Measurements from ENCODE around the gene RASSF4.

The RASSF4 gene

GRCh38 chr10:44976352-44977198 lies 17.0 kb downstream of the RASSF4 start:
- DNase-seq: no peak

DNA sequence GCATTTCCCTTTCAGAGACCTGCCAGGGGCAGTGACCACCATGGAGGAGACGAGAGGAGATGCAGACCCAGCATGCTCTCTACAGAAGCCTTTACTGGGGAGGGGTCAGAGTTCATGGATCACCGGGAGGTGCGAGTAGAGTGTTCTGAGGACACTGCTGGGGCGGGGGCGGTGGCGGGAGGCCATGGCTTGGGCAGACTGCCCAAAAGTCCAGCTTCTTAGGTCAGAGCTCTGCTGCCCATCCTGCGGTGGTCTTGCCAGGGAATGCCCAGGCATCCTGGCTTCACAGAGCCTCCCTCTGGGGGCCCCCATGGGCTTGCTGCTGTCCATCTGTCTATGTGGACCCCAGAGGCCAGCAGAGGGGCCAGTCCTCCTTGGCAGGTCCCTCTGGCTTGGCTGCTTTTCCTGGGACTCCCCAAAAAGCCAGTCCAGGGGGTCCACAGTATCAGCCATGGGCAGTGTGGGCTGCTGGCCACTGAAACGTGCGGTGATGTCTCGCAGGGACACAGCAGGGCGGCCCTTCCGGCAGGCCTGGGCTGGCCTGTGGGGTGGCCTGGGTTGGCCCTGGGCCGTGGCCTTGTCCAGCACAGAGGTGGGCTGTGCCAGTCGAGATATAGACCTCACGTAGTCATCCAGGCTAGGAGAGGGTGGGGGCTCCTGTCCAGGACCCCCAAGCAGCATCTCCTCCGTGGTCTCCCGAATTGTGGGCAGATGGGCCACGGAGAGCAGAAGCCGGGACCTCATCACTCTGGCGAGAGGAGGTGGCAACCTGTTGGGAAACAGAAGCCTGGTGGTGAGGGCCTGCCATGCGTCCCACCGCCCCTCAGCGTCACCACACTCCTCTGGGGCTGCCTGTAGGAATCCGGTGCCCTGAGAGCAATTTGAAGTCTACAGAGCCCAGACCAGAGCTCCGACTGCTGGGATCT lies 17.9 kb downstream of the RASSF4 start:
- no peak for DNase-seq

DNA sequence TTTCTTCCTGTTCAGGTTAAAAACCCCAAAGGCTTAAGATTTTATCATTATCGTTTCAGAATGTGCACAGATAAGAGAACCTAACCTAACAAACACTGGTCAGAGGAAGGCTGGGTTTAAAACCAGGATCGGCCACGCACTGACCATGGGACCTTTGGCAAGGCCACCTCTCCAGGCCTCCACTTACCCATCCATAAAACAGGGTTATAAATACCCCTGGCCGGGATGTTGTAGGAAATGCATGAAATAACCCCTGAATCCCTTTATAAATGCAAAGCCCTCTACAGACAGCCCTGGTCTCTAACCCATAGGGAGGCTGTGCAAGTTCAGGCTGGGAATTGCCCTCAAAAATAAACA lies 18.6 kb downstream of the RASSF4 start:
- no peak for DNase-seq

- DNase-seq: peak; percentile 21 to 42
Observed at GRCh38 chr10:44978570-44979280, 19.1 kb downstream of the RASSF4 start, which contains the start of gene DEPP1. TSS of gene DEPP1 (minus strand) at chr10:44978809. CDS start at chr10:44978030, 779 bp downstream.

DNA sequence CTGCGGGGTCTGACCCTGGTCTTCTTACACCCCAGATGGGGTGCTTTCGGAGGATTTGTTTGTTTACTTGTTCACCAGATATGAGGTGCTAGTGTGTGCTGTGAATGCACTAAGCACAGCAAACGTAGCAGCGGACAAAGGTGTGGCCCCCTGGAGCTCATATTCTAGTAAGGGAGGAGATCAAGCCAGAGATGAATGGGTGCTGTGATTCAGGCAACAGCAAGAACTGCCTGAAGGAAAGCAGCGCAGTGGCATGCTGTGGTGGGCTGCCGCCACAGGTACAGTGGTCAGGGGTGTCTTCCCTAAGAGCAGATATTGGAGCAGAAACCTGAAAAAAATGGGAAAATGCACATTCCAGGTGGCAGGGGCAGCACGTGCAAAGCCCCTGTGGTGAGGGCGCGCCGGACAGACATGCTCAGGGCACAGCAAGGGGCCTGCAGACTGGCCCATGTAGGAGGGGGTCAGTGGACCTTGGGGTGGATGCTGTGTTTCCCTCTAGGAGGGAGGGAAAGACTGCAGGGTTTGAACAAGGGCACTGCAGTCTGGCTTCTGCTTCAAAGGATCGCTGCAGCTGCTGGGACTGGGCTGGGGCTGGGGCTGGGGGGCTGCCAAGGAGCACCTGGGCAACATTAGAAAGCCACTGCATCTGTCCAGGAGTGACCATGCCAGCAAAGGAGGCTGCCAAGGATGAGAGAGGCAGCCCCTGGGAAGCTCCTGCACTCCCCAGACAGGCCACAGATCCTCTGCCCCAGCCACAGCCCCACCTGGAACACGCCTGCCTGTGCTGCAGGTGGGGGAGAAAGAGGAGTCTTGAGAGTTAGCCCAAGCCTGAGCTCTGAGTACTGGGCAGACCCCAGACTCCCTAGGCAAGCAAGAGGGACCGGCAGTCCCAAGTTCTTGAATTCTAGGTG lies 19.9 kb downstream of the RASSF4 start:
- DNase-seq: no peak

GRCh38 chr10:44980309-44981171 lies 20.9 kb downstream of the RASSF4 start:
- DNase-seq: no peak

DNA sequence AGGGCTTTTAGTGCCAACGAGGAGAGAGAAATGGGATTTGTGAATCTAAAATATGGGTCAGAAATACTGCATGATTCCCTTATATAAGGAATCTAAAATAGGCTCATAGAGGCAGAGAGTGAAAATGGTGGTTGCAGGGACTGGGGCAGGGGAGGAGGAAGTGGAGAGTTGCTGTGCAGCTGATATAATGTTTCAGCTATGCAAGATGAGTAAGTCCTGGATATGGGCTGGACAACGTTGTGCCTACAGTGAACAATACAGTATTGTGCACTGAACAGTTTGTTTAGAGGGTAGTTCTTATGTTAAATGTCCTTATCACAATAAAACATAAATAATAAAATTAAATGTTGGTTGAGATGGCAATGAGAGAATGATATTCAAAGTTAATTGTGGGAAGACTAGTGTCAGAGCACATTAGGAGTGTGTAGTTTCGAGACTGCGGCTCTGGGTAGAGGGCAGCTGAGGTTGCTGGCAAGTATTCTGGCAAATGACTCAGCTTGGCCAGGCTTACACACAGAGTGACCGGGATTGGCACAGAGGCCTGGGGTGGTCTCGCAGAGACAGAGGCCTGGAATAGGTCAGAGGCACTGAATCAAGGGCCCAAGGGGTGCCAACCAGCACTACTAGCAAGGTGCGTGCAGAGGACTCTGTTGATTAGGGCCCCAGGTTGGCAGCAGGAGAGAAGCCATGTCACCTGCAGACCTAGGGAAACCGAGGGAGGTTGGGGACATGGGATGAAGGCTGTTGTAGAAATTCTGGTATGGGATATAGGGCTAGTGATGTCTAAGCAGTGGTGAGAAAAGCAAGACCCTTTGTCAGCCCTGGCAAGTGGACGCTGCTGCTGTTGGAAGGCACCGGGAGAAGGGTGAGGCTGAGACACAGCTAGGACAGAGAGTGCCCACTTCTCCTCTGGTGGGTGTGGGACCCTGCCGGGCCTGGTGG lies 21.8 kb downstream of the RASSF4 start:
- DNase-seq: peak in 1 of 2 donors; percentile 32

DNA sequence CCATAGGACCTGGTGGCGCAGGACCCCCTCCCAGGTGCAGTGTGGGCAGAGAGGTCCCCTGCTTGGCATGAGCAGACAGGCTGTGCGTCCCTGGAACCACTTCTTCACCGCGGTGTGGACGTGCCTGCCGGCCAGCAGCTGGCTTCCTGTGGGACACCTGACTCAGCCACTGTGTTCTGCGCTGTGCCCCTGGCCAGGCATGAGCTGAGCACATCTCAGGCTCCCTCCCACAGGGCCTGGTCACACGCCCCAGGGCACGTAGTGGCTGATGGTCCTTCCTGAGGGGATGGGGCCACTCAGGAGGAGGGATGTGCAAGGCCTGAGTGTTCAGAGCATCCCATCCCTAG lies 22.5 kb downstream of the RASSF4 start:
- DNase-seq: no peak

- no peak for DNase-seq
Observed at GRCh38 chr10:44982496-44982895, 22.9 kb downstream of the RASSF4 start.

- DNase-seq: no peak
Observed at GRCh38 chr10:44983066-44983894, 23.7 kb downstream of the RASSF4 start.

DNA sequence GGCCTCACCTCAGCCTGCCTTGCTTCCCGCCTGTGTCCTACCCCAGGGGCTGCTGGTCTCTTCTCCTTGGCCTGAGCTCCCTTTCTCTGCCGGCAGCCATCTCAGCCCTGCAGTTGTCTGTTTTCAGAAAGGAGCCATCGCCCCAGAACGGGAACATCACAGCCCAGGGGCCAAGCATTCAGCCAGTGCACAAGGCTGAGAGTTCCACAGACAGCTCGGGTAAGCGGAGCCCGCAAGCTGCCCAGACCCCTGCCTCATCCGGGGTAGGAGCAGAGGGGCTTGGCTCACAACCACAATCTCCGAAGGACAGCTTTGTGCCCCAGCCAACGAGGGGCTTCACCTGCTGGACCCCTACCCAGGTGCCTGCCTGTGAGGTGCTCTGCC lies 24.3 kb downstream of the RASSF4 start:
- DNase-seq: no peak

DNA sequence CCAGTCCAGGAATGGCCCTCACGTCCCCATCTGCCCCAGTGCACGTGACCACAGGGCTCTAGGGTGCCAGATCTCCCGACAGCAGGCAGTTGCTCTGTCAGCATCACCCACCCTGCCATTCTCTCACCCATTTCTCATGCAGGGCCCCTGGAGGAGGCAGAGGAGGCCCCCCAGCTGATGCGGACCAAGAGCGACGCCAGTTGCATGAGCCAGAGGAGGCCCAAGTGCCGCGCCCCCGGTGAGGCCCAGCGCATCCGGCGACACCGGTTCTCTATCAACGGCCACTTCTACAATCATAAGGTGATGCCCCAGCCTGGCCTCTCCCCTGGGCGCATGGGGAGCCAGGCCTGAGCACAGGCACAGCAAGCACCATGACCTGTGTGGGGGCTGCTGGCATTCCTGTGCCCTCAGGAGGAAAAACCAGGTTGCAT lies 25.1 kb downstream of the RASSF4 start:
- no peak for DNase-seq

DNA sequence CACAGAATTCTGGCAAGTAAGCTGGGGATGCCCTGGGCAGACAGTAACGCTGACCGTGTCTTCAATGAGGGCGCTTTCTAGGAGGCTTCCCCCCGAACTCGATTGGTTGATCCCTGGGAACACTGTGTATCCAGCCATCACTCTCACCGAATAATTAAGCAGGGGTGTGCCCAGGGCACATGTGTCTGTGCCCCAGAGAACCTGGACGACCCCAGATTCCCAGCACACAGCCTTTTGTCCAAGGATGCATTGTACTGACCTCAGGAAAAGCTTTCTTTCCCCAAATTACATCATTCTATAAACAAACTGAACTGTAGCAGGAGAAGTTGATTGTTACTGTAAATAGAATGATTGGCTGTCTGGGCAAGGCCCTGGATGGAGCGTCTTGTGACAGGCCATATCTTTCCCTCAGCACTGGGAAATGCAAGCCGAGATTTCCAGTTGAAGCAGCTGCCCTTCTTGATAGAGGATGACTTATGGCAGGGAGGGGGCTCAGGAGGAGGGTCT lies 25.6 kb downstream of the RASSF4 start:
- DNase-seq: no peak

GRCh38 chr10:44986179-44986578 lies 26.6 kb downstream of the RASSF4 start:
- no peak for DNase-seq

- no peak for DNase-seq
Observed at GRCh38 chr10:44986670-44987069, 27.1 kb downstream of the RASSF4 start.

DNA sequence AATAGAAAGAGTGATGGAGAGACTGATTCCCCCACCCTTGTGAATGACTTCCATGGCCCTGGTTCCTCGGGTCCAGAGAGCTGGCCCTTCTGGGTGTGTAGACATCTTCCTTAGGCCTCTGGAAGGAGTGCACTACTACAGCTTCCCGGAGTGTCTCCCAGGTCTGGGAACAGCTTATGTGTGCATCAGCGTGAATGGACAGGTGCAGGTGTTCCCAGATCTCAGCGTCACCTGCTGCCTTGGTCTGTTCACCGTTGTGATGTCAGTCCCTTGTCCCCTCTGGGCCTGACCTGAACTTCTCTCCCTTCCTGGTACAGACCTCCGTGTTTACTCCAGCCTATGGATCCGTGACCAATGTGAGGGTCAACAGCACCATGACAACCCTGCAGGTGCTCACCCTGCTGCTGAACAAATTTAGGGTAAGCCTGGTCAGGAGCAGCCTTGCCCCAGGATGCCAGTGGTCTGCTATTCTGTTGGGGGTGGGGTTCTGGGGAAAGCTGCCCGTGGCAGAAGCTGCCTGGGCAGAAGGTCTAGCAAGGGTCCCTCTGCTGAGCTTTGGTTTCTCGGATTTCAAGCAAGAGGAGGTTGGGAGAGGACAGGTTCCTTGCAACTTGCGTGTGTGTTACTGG lies 29.5 kb downstream of the RASSF4 start:
- DNase-seq: no peak

DNA sequence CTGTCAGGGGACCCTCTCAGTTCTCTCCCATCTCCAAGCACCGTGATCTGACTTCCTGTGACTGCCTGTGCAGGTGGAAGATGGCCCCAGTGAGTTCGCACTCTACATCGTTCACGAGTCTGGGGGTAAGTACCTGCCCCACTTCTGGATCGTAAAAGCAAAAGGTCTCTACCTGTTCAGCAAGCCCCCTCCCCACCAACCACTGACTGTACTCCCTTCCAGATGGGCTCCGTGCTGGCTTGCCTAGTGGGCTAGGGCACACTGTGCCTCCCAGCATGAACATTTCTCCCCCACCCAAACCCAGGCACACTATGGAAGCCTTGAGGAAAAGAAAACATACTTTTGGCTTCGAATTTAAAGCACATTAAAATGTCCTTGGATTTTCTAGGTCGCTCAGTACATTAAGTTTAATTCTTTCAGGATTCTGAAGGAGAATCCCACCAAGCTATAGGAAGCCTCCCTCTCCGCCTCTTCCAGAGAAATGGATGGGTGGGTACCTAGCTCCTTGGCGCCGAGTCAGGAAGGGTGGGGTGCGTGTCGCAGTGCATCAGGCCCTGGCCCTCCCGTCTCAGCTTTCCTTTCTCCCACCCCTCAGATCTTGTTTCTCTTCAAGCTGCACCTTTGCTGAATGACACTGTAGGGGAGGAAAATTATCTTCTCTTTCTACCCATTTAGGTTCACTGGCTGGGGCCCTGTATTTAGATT lies 30.1 kb downstream of the RASSF4 start:
- DNase-seq: no peak

DNA sequence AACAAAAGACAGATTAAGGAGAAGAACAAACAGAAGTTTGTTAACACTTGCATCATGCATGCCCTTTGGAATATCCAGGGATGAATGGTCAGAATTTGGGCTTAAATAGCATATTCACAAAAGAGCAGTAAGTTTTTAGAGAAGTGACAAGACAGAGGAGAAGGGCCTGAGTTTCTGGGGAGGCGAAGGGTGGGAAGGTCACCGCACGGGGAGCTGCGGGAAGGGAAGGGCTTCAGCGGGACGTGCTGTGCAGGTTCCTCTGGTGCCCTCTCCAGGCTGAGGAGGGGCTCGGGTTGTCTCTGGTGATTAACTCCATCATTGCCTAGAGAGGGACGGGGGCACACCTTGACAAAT lies 30.7 kb downstream of the RASSF4 start:
- no peak for DNase-seq

Data from hippocampal formation (tissue), 2 donors.